ENCODE results near the gene ERG.

ERG gene

DNA sequence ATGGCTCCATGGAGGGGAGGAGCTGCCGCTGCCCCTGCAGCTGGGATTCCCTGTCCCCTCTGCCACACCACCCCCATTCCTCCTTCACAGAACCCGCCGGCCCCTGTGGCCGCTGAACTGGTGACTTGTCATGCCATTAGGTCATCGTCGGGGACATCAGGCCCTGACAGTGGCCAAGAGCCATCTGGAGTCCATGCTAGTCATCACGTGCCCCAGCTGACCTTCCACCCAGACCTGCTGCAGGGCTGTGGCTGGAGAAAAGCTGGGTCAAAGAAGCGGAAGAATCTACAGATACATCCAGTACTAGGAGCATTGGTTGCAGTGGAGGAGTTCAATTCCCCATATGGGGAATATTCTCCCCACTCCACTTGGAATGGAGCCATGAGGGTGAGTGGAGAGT lies 163.4 kb downstream of the ERG start:
- H3K9ac ChIP-seq (ENCODE audit: low read length in 5 of 5): no peak overlapping the region
- no peaks in the 10 kb centered on the region for H3K9me3 ChIP-seq (ENCODE audit: control insufficient read depth in 5 of 5, low read length in 5 of 5)
- no peaks in the 10 kb centered on the region for H3K36me3 ChIP-seq (ENCODE audit: control insufficient read depth in 5 of 5, insufficient read depth in 5 of 5, low read length in 5 of 5)
- H3K4me1 ChIP-seq (ENCODE audit: control insufficient read depth in 5 of 5, insufficient read depth in 5 of 5, low read length in 5 of 5): peaks cover 1 to 7% (median 5%) of the 10 kb centered on the region in 5 donors
- no peak overlapping the region for H3K27ac ChIP-seq (ENCODE audit: low read depth, low read length)
- H3K27me3 ChIP-seq (ENCODE audit: control insufficient read depth in 5 of 5, insufficient read depth in 4 of 5, low read length in 5 of 5): no peaks in the 10 kb centered on the region
- H3K4me3 ChIP-seq (ENCODE audit: low read depth in 1 of 5, low read length in 5 of 5): no peak overlapping the region

DNA sequence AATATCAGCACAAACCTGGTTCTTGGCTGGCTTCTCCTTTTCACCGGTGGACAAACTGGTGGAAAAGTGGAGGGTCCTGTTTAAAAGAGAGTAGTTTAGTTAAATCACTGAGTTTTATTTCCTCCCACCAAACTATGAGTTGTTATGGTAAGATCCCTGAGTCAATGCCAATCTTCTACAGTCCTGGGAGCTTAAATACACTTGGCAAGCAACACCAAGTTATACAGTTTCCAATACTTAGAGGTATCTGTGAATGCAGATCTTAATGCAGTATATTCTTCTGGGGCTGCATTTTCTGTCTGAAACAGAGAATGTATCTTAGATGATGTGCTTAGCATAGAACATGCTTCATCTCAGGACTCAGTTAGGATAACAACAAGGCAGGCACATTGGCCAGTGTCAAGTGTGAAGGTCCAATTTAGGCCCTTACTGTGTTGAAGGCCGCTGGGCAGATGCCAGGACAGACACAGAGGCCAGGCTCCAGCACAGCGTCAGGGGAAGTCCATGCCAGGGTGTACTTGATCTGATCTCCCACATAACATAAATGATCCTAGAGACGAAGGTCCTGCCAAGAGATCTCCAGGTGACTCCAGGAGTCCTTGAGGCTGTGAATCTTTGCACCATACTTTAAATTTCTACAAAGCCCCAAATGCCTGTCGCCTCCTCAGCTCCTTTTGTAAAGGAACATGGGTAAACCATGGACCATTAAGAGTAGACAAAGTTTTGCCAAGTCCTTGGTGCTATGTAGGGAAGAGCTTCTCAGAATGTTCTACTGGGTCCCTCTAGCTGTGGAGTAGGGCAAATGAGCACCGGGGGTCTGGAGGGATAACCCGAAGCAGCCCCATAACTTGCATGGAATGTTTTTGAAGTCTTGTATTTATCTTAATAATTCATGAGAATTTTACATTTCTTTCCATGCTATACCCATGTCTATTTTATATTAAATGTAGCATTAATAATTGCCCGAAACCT lies 164.7 kb downstream of the ERG start:
- Histone ChIP-seq H3K9ac (ENCODE audit: low read length in 5 of 5) (no peak overlapping the region), H3K4me1 (ENCODE audit: control insufficient read depth in 5 of 5, insufficient read depth in 5 of 5, low read length in 5 of 5) (peaks cover 1 to 7% (median 5%) of the 10 kb centered on the region in 5 donors), H3K27me3 (ENCODE audit: control insufficient read depth in 5 of 5, insufficient read depth in 4 of 5, low read length in 5 of 5) (no peaks in the 10 kb centered on the region), H3K27ac (ENCODE audit: low read depth, low read length) (no peak overlapping the region), H3K36me3 (ENCODE audit: control insufficient read depth in 5 of 5, insufficient read depth in 5 of 5, low read length in 5 of 5) (no peaks in the 10 kb centered on the region), H3K4me3 (ENCODE audit: low read depth in 1 of 5, low read length in 5 of 5) (no peak overlapping the region), H3K9me3 (ENCODE audit: control insufficient read depth in 5 of 5, low read length in 5 of 5) (no peaks in the 10 kb centered on the region)

DNA sequence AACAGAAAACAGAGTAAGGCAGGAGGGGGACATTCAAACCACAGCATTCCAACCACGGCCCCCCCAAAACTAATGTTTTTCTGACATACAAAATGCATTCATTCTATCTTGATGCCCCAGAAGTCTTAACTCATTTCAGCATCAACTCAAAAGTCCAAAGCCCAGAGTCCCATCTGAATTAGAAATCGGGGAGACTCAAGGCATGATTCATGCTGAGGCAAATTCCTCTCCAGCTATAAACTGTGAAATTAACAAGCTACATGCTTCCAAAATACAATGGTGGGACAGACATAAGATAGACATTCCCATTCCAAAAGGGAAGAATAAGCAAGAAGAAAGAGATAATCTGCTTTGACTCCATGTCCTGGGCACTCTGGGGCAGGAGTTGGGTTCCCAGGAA lies 167.6 kb downstream of the ERG start:
- H3K4me3 ChIP-seq (ENCODE audit: low read depth in 1 of 5, low read length in 5 of 5): no peak overlapping the region
- H3K36me3 ChIP-seq (ENCODE audit: control insufficient read depth in 5 of 5, insufficient read depth in 5 of 5, low read length in 5 of 5): no peaks in the 10 kb centered on the region
- no peak overlapping the region for H3K27ac ChIP-seq (ENCODE audit: low read depth, low read length)
- peaks cover 0 to 4% (median 0%) of the 10 kb centered on the region in 5 donors for H3K27me3 ChIP-seq (ENCODE audit: control insufficient read depth in 5 of 5, insufficient read depth in 4 of 5, low read length in 5 of 5)
- H3K9ac ChIP-seq (ENCODE audit: low read length in 5 of 5): no peak overlapping the region
- no peaks in the 10 kb centered on the region for H3K9me3 ChIP-seq (ENCODE audit: control insufficient read depth in 5 of 5, low read length in 5 of 5)
- peaks cover 0 to 11% (median 8%) of the 10 kb centered on the region in 5 donors for H3K4me1 ChIP-seq (ENCODE audit: control insufficient read depth in 5 of 5, insufficient read depth in 5 of 5, low read length in 5 of 5)

Data from subcutaneous abdominal adipose tissue (tissue), 5 donors.